NCI-H1417 treated with DMSO at 0.1 percent for 48 hours (cell line): ENCODE results near the gene OR2G6.
"Not testable (repeated sequence)": the region's sequence is repeated elsewhere in the genome, so short reads cannot be mapped to it uniquely, and the experiment has no call there.

Experiments used
- DNase-seq: peaks from one replicate; lab custom pipeline; 2025; lab: John Stamatoyannopoulos, UW

Gene OR2G6

GRCh38 chr1:248507773-248508172 lies at the start of gene OR2G6:
OR2G6 (plus strand) TSS chr1:248508073; CDS start chr1:248521647, 13,574 bp downstream.
- not testable (repeated sequence) for DNase-seq

- DNase-seq = not testable (repeated sequence)
Observed at GRCh38 chr1:248459117-248459516, 48.8 kb upstream of the OR2G6 start.

GRCh38 chr1:248471154-248471553 lies 36.7 kb upstream of the OR2G6 start:
- DNase-seq = no peak

GRCh38 chr1:248472111-248472510 lies 35.8 kb upstream of the OR2G6 start:
- DNase-seq = not testable (repeated sequence)

GRCh38 chr1:248473051-248473450 lies 34.8 kb upstream of the OR2G6 start, which contains the start of gene OR2T3:
OR2T3 (plus strand) TSS chr1:248473351; CDS start chr1:248473351, 0 bp downstream.
- not testable (repeated sequence) for DNase-seq

GRCh38 chr1:248475660-248476059 lies 32.2 kb upstream of the OR2G6 start:
- DNase-seq = not testable (repeated sequence)

- DNase-seq = not testable (repeated sequence)
Observed at GRCh38 chr1:248481686-248482579, 25.9 kb upstream of the OR2G6 start.

- DNase-seq = not testable (repeated sequence)
Observed at GRCh38 chr1:248488289-248488688, 19.6 kb upstream of the OR2G6 start, which contains the start of gene OR2T5. OR2T5 (plus strand) TSS chr1:248488589; CDS start chr1:248488589, 0 bp downstream.

- not testable (repeated sequence) for DNase-seq
Observed at GRCh38 chr1:248496661-248497060, 11.2 kb upstream of the OR2G6 start.

GRCh38 chr1:248500305-248501035 lies 7.4 kb upstream of the OR2G6 start:
- not testable (repeated sequence) for DNase-seq

GRCh38 chr1:248510217-248510616 lies 2.3 kb downstream of the OR2G6 start:
- DNase-seq = not testable (repeated sequence)

GRCh38 chr1:248521856-248522255 lies 14.0 kb downstream of the OR2G6 start:
- no peak for DNase-seq

GRCh38 chr1:248537449-248537848 lies 29.6 kb downstream of the OR2G6 start:
- not testable (repeated sequence) for DNase-seq

- not testable (repeated sequence) for DNase-seq
Observed at GRCh38 chr1:248547383-248547782, 39.5 kb downstream of the OR2G6 start.

- not testable (repeated sequence) for DNase-seq
Observed at GRCh38 chr1:248551027-248551426, 43.2 kb downstream of the OR2G6 start.

- not testable (repeated sequence) for DNase-seq
Observed at GRCh38 chr1:248562672-248563071, 54.8 kb downstream of the OR2G6 start, which contains the start of gene OR2T29. OR2T29 (minus strand) TSS chr1:248562772; CDS start chr1:248559491, 3,281 bp downstream.

- not testable (repeated sequence) for DNase-seq
Observed at GRCh38 chr1:248565530-248566373, 57.9 kb downstream of the OR2G6 start.

GRCh38 chr1:248569049-248569448 lies 61.2 kb downstream of the OR2G6 start:
- not testable (repeated sequence) for DNase-seq

GRCh38 chr1:248570811-248571210 lies 62.9 kb downstream of the OR2G6 start:
- DNase-seq = not testable (repeated sequence)

- DNase-seq = not testable (repeated sequence)
Observed at GRCh38 chr1:248572049-248572448, 64.2 kb downstream of the OR2G6 start.

GRCh38 chr1:248573856-248574255 lies 66.0 kb downstream of the OR2G6 start:
- DNase-seq = not testable (repeated sequence)
